ENCODE measurements around the gene BAZ1A. TPM values are rescaled to one million over a fixed set of nuclear protein-coding genes. Genes with fewer than 3 reads are reported as not detected.

Gene BAZ1A
- total and polyA plus RNA-seq, 10 of the 15 experiments (the other 5 are each of a cell fraction or from before 2014, with no cell fraction given): 34.3 to 96.5 (median 50.7) TPM

DNA sequence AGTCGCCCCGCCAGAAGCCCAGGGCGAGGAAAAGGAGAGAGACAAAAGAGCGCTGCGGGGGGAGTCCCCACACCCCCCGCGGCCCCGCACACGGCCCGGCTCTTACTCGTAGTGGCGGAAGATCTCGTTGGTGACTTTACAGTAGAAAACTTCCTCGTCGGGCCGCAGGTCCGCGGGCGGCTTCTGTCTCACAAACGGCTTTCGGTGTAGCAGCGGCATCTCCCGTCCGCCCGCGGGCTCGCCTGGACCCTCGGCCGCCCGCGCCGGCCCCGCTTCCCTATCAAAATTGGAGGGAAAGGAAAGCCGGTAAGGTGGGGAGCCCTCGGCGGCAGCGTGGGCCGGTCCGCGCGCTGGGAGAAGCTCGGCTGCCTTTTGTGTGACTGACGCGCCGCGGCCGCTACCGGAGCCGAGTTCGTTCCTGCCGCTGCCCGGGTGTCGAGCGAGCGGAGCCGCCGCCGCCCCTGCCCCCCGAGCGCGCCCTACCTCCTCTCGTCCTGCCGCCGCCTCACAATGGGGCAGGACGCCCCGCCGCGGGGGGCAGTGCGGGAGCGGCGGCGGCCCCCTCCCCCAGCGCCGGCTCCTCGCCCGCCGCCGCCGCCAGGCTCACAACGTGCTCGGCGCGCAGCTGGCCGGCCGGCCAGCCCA lies 652 bp downstream of the BAZ1A start (continued):
- TF ChIP-seq YY1 (IDR thresholded peaks at IDR 0.05; ENCODE audit: low read depth, low read length) (0 out of 2 replicates have a peak, but pooled peaks have one; percentile 3), SIN3A (IDR thresholded peaks at IDR 0.05; ENCODE audit: low read depth, low read length) (no peak), EZH2 (IDR thresholded peaks at IDR 0.05; ENCODE audit: borderline replicate concordance, control insufficient read depth, low read depth, low read length) (no peak), ZNF24 (IDR thresholded peaks at IDR 0.05) (no peak), ZNF274 (IDR thresholded peaks at IDR 0.05; ENCODE audit: insufficient read depth, insufficient read length) (no peak), TARDBP (IDR thresholded peaks at IDR 0.05; ENCODE audit: borderline replicate concordance) (no peak), ZBED1 (IDR thresholded peaks at IDR 0.05; ENCODE audit: borderline replicate concordance) (no peak), MEF2B (IDR thresholded peaks at IDR 0.05; ENCODE audit: partially characterized antibody, poor library complexity, severe bottlenecking) (no peak), SMC3 (IDR thresholded peaks at IDR 0.05; ENCODE audit: borderline replicate concordance, low read length) (no peak), BHLHE40 (IDR thresholded peaks at IDR 0.05; ENCODE audit: borderline replicate concordance in 1 of 2, low read depth in 2 of 2, low read length in 1 of 2) (peak in 1 of 2 experiments; percentile 51; a peak in 2 of 4 replicates), RAD21 (IDR thresholded peaks at IDR 0.05; ENCODE audit: insufficient read depth, low read depth, low read length) (peak; percentile 11; the same call in 1 of the 2 replicates), STAT1 (conservative IDR thresholded peaks at IDR 0.05) (no peak), MTA3 (IDR thresholded peaks at IDR 0.05; ENCODE audit: borderline replicate concordance, low read length) (no peak), FOS (IDR thresholded peaks at IDR 0.05; ENCODE audit: borderline replicate concordance, extremely low read depth, insufficient read length) (no peak), CBX3 (IDR thresholded peaks at IDR 0.05; ENCODE audit: borderline replicate concordance, low read depth) (no peak), HDAC2 (IDR thresholded peaks at IDR 0.05) (no peak)
- TF ChIP-seq, protein P1, sequence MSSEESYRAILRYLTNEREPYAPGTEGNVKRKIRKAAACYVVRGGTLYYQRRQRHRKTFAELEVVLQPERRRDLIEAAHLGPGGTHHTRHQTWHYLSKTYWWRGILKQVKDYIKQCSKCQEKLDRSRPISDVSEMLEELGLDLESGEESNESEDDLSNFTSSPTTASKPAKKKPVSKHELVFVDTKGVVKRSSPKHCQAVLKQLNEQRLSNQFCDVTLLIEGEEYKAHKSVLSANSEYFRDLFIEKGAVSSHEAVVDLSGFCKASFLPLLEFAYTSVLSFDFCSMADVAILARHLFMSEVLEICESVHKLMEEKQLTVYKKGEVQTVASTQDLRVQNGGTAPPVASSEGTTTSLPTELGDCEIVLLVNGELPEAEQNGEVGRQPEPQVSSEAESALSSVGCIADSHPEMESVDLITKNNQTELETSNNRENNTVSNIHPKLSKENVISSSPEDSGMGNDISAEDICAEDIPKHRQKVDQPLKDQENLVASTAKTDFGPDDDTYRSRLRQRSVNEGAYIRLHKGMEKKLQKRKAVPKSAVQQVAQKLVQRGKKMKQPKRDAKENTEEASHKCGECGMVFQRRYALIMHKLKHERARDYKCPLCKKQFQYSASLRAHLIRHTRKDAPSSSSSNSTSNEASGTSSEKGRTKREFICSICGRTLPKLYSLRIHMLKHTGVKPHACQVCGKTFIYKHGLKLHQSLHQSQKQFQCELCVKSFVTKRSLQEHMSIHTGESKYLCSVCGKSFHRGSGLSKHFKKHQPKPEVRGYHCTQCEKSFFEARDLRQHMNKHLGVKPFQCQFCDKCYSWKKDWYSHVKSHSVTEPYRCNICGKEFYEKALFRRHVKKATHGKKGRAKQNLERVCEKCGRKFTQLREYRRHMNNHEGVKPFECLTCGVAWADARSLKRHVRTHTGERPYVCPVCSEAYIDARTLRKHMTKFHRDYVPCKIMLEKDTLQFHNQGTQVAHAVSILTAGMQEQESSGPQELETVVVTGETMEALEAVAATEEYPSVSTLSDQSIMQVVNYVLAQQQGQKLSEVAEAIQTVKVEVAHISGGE (CRISPR knock-in tag; IDR thresholded peaks at IDR 0.05): no peak
- TF ChIP-seq, protein P2, sequence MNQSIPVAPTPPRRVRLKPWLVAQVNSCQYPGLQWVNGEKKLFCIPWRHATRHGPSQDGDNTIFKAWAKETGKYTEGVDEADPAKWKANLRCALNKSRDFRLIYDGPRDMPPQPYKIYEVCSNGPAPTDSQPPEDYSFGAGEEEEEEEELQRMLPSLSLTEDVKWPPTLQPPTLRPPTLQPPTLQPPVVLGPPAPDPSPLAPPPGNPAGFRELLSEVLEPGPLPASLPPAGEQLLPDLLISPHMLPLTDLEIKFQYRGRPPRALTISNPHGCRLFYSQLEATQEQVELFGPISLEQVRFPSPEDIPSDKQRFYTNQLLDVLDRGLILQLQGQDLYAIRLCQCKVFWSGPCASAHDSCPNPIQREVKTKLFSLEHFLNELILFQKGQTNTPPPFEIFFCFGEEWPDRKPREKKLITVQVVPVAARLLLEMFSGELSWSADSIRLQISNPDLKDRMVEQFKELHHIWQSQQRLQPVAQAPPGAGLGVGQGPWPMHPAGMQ (IDR thresholded peaks at IDR 0.05; ENCODE audit: borderline replicate concordance): no peak
- TF ChIP-seq, protein P3, sequence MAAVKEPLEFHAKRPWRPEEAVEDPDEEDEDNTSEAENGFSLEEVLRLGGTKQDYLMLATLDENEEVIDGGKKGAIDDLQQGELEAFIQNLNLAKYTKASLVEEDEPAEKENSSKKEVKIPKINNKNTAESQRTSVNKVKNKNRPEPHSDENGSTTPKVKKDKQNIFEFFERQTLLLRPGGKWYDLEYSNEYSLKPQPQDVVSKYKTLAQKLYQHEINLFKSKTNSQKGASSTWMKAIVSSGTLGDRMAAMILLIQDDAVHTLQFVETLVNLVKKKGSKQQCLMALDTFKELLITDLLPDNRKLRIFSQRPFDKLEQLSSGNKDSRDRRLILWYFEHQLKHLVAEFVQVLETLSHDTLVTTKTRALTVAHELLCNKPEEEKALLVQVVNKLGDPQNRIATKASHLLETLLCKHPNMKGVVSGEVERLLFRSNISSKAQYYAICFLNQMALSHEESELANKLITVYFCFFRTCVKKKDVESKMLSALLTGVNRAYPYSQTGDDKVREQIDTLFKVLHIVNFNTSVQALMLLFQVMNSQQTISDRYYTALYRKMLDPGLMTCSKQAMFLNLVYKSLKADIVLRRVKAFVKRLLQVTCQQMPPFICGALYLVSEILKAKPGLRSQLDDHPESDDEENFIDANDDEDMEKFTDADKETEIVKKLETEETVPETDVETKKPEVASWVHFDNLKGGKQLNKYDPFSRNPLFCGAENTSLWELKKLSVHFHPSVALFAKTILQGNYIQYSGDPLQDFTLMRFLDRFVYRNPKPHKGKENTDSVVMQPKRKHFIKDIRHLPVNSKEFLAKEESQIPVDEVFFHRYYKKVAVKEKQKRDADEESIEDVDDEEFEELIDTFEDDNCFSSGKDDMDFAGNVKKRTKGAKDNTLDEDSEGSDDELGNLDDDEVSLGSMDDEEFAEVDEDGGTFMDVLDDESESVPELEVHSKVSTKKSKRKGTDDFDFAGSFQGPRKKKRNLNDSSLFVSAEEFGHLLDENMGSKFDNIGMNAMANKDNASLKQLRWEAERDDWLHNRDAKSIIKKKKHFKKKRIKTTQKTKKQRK (IDR thresholded peaks at IDR 0.05; ENCODE audit: low read depth, low read length): no peak
- TF ChIP-seq, protein P4, sequence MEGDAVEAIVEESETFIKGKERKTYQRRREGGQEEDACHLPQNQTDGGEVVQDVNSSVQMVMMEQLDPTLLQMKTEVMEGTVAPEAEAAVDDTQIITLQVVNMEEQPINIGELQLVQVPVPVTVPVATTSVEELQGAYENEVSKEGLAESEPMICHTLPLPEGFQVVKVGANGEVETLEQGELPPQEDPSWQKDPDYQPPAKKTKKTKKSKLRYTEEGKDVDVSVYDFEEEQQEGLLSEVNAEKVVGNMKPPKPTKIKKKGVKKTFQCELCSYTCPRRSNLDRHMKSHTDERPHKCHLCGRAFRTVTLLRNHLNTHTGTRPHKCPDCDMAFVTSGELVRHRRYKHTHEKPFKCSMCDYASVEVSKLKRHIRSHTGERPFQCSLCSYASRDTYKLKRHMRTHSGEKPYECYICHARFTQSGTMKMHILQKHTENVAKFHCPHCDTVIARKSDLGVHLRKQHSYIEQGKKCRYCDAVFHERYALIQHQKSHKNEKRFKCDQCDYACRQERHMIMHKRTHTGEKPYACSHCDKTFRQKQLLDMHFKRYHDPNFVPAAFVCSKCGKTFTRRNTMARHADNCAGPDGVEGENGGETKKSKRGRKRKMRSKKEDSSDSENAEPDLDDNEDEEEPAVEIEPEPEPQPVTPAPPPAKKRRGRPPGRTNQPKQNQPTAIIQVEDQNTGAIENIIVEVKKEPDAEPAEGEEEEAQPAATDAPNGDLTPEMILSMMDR (IDR thresholded peaks at IDR 0.05 in 2 of 3, conservative IDR thresholded peaks at IDR 0.05 in 1 of 3; ENCODE audit: control insufficient read depth in 2 of 3, extremely low read depth in 1 of 3, insufficient read depth in 1 of 3, low read depth in 3 of 3, low read length in 3 of 3): peak in 1 of 3 experiments; percentile 27; a peak in 1 of 6 replicates

Measured in GM12878 (cell line).